Peyer's patch (tissue), 4 donors: Measurements from ENCODE around the gene TSGA10IP. TPM values are rescaled to one million over a fixed set of nuclear protein-coding genes. Genes with fewer than 3 reads are reported as not detected.

Experiments
- DNase-seq, 3 donors: peaks; one replicate each; pipeline ENCODE4 v3.0.0-alpha.2; 2017 to 2019
- H3K27ac ChIP-seq, 4 donors: fragments of 200-600 bp; sonication (generic); one replicate each; pipeline ENCODE4 v1.5.1; 2016 to 2019
- H3K27me3 ChIP-seq, 2 donors: fragments of 200-600 bp; sonication (generic); one replicate each; pipeline ENCODE4 v1.5.1; 2019
- H3K36me3 ChIP-seq, 3 donors: fragments of 200-600 bp; sonication (generic); one replicate each; pipeline ENCODE4 v1.5.1; 2016 to 2019
- H3K4me1 ChIP-seq, 4 donors: fragments of 200-600 bp; sonication (generic); one replicate each; pipeline ENCODE4 v1.5.1; 2016 to 2019
- H3K4me3 ChIP-seq, 4 donors: fragments of 200-600 bp; sonication (generic); 1 replicate in 3 of 4; 2 replicates in 1 of 4; pipeline ENCODE4 v1.5.1; 2016 to 2019; ENCODE audit warnings: mild to moderate bottlenecking in 1 of 4
- H3K9me3 ChIP-seq, 4 donors: fragments of 200-600 bp; sonication (generic); one replicate each; pipeline ENCODE4 v1.5.1; 2016 to 2019; ENCODE audit warnings: mild to moderate bottlenecking in 1 of 4
- POLR2A ChIP-seq, 2 donors: fragments of 450-650 bp; IDR thresholded peaks; one replicate each; pipeline ENCODE4 v1.5.1; 2017; ENCODE audit warnings: antibody characterized with exemption in 2 of 2, mild to moderate bottlenecking in 2 of 2, moderate library complexity in 2 of 2
- total RNA-seq, 4 donors: library from RNA; depleted of rRNA; stranded (reverse); fragments of >200 nt; gene quantifications; one replicate each; pipeline ENCODE4 v1.1.0, GENCODE V29; 2016
- TF ChIP-seq, protein P1 (sequence below), 6 experiments: fragments of 450-650 bp in 4 of 6; fragments of 200-600 bp in 2 of 6; sonication (generic) in 1 of 6; IDR thresholded peaks; one replicate each; pipeline ENCODE4 v1.5.1; 2017 to 2019; ENCODE audit warnings: antibody characterized with exemption in 6 of 6, mild to moderate bottlenecking in 3 of 6, moderate library complexity in 1 of 6

The TSGA10IP gene
- total RNA-seq, 4 donors from 2014 or later = not detected

- no peaks in the 10 kb centered on the region for H3K27me3 ChIP-seq
- no peak overlapping the region for H3K4me3 ChIP-seq
- TF ChIP-seq, protein P1, sequence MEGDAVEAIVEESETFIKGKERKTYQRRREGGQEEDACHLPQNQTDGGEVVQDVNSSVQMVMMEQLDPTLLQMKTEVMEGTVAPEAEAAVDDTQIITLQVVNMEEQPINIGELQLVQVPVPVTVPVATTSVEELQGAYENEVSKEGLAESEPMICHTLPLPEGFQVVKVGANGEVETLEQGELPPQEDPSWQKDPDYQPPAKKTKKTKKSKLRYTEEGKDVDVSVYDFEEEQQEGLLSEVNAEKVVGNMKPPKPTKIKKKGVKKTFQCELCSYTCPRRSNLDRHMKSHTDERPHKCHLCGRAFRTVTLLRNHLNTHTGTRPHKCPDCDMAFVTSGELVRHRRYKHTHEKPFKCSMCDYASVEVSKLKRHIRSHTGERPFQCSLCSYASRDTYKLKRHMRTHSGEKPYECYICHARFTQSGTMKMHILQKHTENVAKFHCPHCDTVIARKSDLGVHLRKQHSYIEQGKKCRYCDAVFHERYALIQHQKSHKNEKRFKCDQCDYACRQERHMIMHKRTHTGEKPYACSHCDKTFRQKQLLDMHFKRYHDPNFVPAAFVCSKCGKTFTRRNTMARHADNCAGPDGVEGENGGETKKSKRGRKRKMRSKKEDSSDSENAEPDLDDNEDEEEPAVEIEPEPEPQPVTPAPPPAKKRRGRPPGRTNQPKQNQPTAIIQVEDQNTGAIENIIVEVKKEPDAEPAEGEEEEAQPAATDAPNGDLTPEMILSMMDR (IDR thresholded peaks at IDR 0.05) = no peak
- no peak overlapping the region for H3K27ac ChIP-seq
- H3K9me3 ChIP-seq = no peaks in the 10 kb centered on the region
- H3K36me3 ChIP-seq = peaks cover 0 to 32% (median 0%) of the 10 kb centered on the region in 3 donors
- H3K4me1 ChIP-seq = no peaks in the 10 kb centered on the region
- DNase-seq = no peak
Measured at GRCh38 chr11:65981101-65981740, 35.9 kb downstream of the TSGA10IP start.

DNA sequence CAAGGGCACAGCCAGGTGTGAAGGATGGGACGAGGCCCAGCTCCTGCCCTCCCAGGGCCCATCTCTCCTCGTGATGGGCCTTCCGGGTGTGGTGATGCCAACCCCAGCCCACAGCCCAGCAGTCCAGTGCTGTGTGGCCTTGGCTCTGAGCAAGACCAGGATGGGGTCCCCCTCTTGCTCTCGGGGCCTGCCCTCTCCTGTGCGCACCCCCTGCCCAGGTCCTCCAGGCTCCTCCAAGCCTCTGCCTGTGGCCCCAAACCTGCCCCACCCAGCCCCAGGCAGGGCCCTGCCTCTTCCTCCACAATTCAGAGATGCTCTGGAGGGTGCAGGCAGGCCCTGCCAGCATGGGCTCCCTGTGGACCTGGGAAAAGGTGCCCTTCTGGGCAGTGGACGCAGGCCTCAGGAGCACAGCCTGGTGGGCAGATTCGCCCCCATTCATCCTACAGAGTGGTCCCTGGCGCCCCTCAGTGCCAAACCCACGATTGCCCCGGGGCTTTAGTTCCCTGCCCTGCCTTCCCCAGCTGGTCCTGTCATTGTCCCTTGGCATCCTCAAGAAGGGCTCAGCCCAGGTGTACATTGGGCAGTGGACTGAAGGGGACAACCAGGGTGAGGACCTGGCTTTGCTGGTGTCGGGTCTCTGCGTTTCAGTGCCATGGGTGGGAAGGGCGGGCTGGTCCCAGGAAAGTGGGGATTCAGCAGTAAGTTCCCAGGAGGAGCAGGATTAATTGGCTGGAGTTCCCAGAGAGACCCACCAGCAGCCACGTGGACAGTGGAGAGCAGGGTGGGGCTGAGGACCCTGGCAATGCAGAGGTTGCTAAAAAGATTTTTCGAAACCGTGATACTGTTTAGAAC lies 36.9 kb downstream of the TSGA10IP start:
- DNase-seq = no peak
- H3K4me1 ChIP-seq = no peaks in the 10 kb centered on the region
- peak overlapping the region in 1 of 4 donors; percentile 19 for H3K27ac ChIP-seq
- no peak overlapping the region for H3K4me3 ChIP-seq
- H3K27me3 ChIP-seq = no peaks in the 10 kb centered on the region
- no peaks in the 10 kb centered on the region for H3K9me3 ChIP-seq
- no peak for TF ChIP-seq POLR2A (IDR thresholded peaks at IDR 0.05)
- TF ChIP-seq, protein P1 (IDR thresholded peaks at IDR 0.05) = no peak
- H3K36me3 ChIP-seq = peaks cover 0 to 22% (median 0%) of the 10 kb centered on the region in 3 donors

GRCh38 chr11:65982824-65983588 lies 37.7 kb downstream of the TSGA10IP start:
- Histone ChIP-seq H3K27me3 (no peaks in the 10 kb centered on the region), H3K4me3 (no peak overlapping the region), H3K27ac (peak overlapping the region in 1 of 4 donors; percentile 35), H3K36me3 (peaks cover 0 to 14% (median 0%) of the 10 kb centered on the region in 3 donors), H3K4me1 (no peaks in the 10 kb centered on the region), H3K9me3 (no peaks in the 10 kb centered on the region)
- TF ChIP-seq, protein P1 (IDR thresholded peaks at IDR 0.05) = no peak
- no peak for TF ChIP-seq POLR2A (IDR thresholded peaks at IDR 0.05)
- no peak for DNase-seq

DNA sequence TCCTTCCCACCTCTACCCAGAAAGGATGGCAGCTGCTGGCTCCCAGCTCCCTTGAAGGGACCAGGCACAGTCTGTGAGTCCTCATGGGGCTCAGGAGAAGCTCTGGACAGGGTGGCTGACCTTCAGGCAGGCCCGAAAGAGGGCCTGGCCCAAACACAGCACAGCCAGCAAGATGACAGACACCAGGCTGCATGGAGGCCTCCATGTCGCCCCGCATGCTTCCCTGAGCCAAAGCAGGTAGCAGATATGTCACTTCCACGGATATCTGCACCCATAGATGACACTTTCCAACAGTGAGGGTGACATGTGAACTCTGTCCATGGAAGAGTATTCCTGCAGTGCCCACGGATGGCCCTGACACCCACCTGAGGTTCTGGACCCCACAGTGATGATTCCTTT lies 38.3 kb downstream of the TSGA10IP start:
- Histone ChIP-seq H3K4me3 (no peak overlapping the region), H3K27me3 (no peaks in the 10 kb centered on the region), H3K36me3 (peaks cover 0 to 8% (median 0%) of the 10 kb centered on the region in 3 donors), H3K4me1 (no peaks in the 10 kb centered on the region), H3K9me3 (no peaks in the 10 kb centered on the region), H3K27ac (peak overlapping the region in 1 of 4 donors; percentile 35)
- no peak for DNase-seq
- TF ChIP-seq, protein P1 (IDR thresholded peaks at IDR 0.05) = no peak
- TF ChIP-seq POLR2A (IDR thresholded peaks at IDR 0.05) = no peak

- Histone ChIP-seq H3K9me3 (no peaks in the 10 kb centered on the region), H3K27ac (no peak overlapping the region), H3K4me3 (no peak overlapping the region), H3K4me1 (no peaks in the 10 kb centered on the region), H3K27me3 (no peaks in the 10 kb centered on the region), H3K36me3 (no peaks in the 10 kb centered on the region)
- DNase-seq = no peak
- TF ChIP-seq, protein P1 (IDR thresholded peaks at IDR 0.05) = no peak
- TF ChIP-seq POLR2A (IDR thresholded peaks at IDR 0.05) = no peak
Measured at GRCh38 chr11:65987336-65987735, 42.1 kb downstream of the TSGA10IP start.
